HCT116 (cell line): ENCODE results near the gene TNIP1. TPM values are rescaled to one million over a fixed set of nuclear protein-coding genes. Genes with fewer than 3 reads are reported as not detected.

Experiments used
- ATAC-seq: fragments of 200-7000 bp; cut with Tn5 transposase; 2 replicates; pipeline ENCODE4 v1.9.1; 2020; ENCODE audit warnings: mild to moderate bottlenecking, moderate library complexity
- BruUV-seq: library from RNA; stranded (reverse); fragments of 400-500 nt; replicated peaks from 2 replicates; lab custom pipeline; 2021; lab: Mats Ljungman, UMichigan
- CTCF ChIA-PET: fragments of 300-600 bp; sonication (Branson Sonifier 250); formaldehyde crosslinking; loops from one replicate; lab custom pipeline; 2021; ENCODE audit warnings: antibody characterized with exemption; lab: Charles Lee
- POLR2A ChIA-PET: fragments of 300-600, 350-600 bp; sonication (Branson Sonifier 250); formaldehyde crosslinking; loops from one replicate; lab custom pipeline; 2021; ENCODE audit warnings: antibody characterized with exemption; lab: Charles Lee
- RAD21 ChIA-PET, 2 experiments: fragments of 300-600 bp; sonication (Branson Sonifier 250); formaldehyde crosslinking; loops; one replicate each; lab custom pipeline; 2023; ENCODE audit warnings: low total read pairs in 2 of 2; ENCODE audit not compliant: uncharacterized antibody in 2 of 2, unreplicated experiment in 2 of 2, low non-redundant PET in 1 of 2; lab: Charles Lee
- DNase-seq: peaks from one replicate; pipeline ENCODE4 v3.0.0-alpha.2; 2010; ENCODE audit warnings: low read depth, low spot score
- H2AFZ ChIP-seq: fragments of 200-600 bp; shearing (Covaris generic), sonication (generic); 2 replicates; pipeline ENCODE4 v1.6.1; 2017; ENCODE audit warnings: low read depth, mixed run types, mixed read lengths, antibody characterized with exemption, low read length; ENCODE audit not compliant: poor library complexity, severe bottlenecking
- H3K27ac ChIP-seq: 2 replicates; pipeline ENCODE4 v1.5.1; 2012; ENCODE audit warnings: low read depth, low read length
- H3K27me3 ChIP-seq: fragments of 200-600 bp; sonication (generic); 2 replicates; pipeline ENCODE4 v1.6.1; 2016; ENCODE audit warnings: mixed run types, low read length, mixed read lengths; ENCODE audit not compliant: insufficient read depth
- H3K36me3 ChIP-seq, 2 experiments: fragments of 200-500 bp in 1 of 2; fragments of 200-600 bp in 1 of 2; sonication (Bioruptor generic) in 1 of 2; sonication (generic) in 1 of 2; 2 replicates each; pipeline versions ENCODE4 v1.5.1 to v1.6.1; 2014 to 2016; ENCODE audit warnings: low read length in 2 of 2, inconsistent platforms in 1 of 2, mixed read lengths in 1 of 2, mixed run types in 1 of 2; ENCODE audit not compliant: insufficient read depth in 2 of 2, control insufficient read depth in 1 of 2
- H3K4me1 ChIP-seq, 2 experiments: fragments of 200-600 bp in 1 of 2; sonication (generic) in 1 of 2; 2 replicates each; pipeline versions ENCODE4 v1.5.1 to v1.6.1; 2012 to 2017; ENCODE audit warnings: low read length in 2 of 2, inconsistent platforms in 1 of 2, mild to moderate bottlenecking in 1 of 2, mixed read lengths in 1 of 2, mixed run types in 1 of 2, moderate library complexity in 1 of 2; ENCODE audit not compliant: insufficient read depth in 2 of 2, control insufficient read depth in 1 of 2
- H3K4me2 ChIP-seq: fragments of 200-600 bp; sonication (generic); 2 replicates; pipeline ENCODE4 v1.6.1; 2017; ENCODE audit warnings: mixed run types, low read length, mixed read lengths
- H3K4me3 ChIP-seq, 2 experiments: fragments of 200-600 bp in 1 of 2; sonication (generic) in 1 of 2; replicated peaks in 1 of 2; 2 replicates each; pipeline ENCODE4 v1.5.1; 2011 to 2016; ENCODE audit warnings: low read length in 2 of 2, control low read depth in 1 of 2, low read depth in 1 of 2, mild to moderate bottlenecking in 1 of 2, mixed read lengths in 1 of 2, mixed run types in 1 of 2
- H3K79me2 ChIP-seq: fragments of 200-600 bp; sonication (generic); 2 replicates; pipeline ENCODE4 v1.6.1; 2017; ENCODE audit warnings: mild to moderate bottlenecking, mixed run types, low read length, moderate library complexity, mixed read lengths; ENCODE audit not compliant: insufficient read depth
- H3K9ac ChIP-seq: fragments of 200-600 bp; sonication (generic); 2 replicates; pipeline ENCODE4 v1.6.1; 2016; ENCODE audit warnings: low read length, mixed read lengths
- H3K9me2 ChIP-seq: fragments of 200-600 bp; sonication (generic), shearing (Covaris generic); 2 replicates; pipeline ENCODE4 v1.6.1; 2017; ENCODE audit warnings: mixed run types, mild to moderate bottlenecking, moderate library complexity; ENCODE audit not compliant: insufficient read depth
- H3K9me3 ChIP-seq, 2 experiments: fragments of 200-500 bp in 1 of 2; fragments of 200-600 bp in 1 of 2; sonication (Bioruptor generic) in 1 of 2; sonication (generic) in 1 of 2; 2 replicates each; pipeline ENCODE4 v1.6.1; 2014 to 2017; ENCODE audit warnings: low read length in 2 of 2, mixed read lengths in 2 of 2, inconsistent platforms in 1 of 2, low read depth in 1 of 2, mild to moderate bottlenecking in 1 of 2, mixed run types in 1 of 2, moderate library complexity in 1 of 2; ENCODE audit not compliant: control insufficient read depth in 1 of 2, insufficient read depth in 1 of 2
- H4K20me1 ChIP-seq: fragments of 200-600 bp; sonication (generic), shearing (Covaris generic); 2 replicates; pipeline ENCODE4 v1.6.1; 2017; ENCODE audit warnings: mixed run types, mild to moderate bottlenecking, moderate library complexity; ENCODE audit not compliant: insufficient read depth
- CBX3 ChIP-seq: IDR thresholded peaks from 2 replicates; pipeline ENCODE4 v1.6.1; 2012; ENCODE audit warnings: low read depth
- CEBPB ChIP-seq: IDR thresholded peaks from 2 replicates; pipeline ENCODE4 v1.6.1; 2012; ENCODE audit warnings: low read depth
- EGR1 ChIP-seq: IDR thresholded peaks from 2 replicates; pipeline ENCODE4 v1.6.1; 2012; ENCODE audit warnings: low read depth
- EZH2 ChIP-seq: fragments of 200-600 bp; sonication (generic); IDR thresholded peaks from 2 replicates; pipeline ENCODE4 v1.6.1; 2017; ENCODE audit warnings: antibody characterized with exemption, mixed run types
- FOSL1 ChIP-seq: IDR thresholded peaks from 2 replicates; pipeline ENCODE4 v1.6.1; 2012; ENCODE audit warnings: low read depth
- JUND ChIP-seq: IDR thresholded peaks from 2 replicates; pipeline ENCODE4 v1.6.1; 2012
- POLR2A ChIP-seq: IDR thresholded peaks from 2 replicates; pipeline ENCODE4 v1.7.0; 2011; ENCODE audit warnings: borderline replicate concordance; ENCODE audit not compliant: insufficient read depth, insufficient read length; ENCODE audit errors: extremely low read depth
- POLR2AphosphoS5 ChIP-seq: IDR thresholded peaks from 2 replicates; pipeline ENCODE4 v1.6.1; 2011; ENCODE audit warnings: mild to moderate bottlenecking, low read depth, low read length, moderate library complexity
- RAD21 ChIP-seq: IDR thresholded peaks from 2 replicates; pipeline ENCODE4 v1.6.1; 2012; ENCODE audit warnings: low read depth, mild to moderate bottlenecking
- SIN3A ChIP-seq: IDR thresholded peaks from 2 replicates; pipeline ENCODE4 v1.6.1; 2012; ENCODE audit warnings: low read depth
- SP1 ChIP-seq: IDR thresholded peaks from 2 replicates; pipeline ENCODE4 v1.6.1; 2012; ENCODE audit warnings: low read depth
- SRF ChIP-seq: IDR thresholded peaks from 2 replicates; pipeline ENCODE4 v1.6.1; 2012; ENCODE audit warnings: low read depth
- ZFX ChIP-seq: fragments of 450-650 bp; IDR thresholded peaks from 2 replicates; pipeline ENCODE4 v1.6.1; 2017
- ZNF274 ChIP-seq: fragments of 200-500 bp; sonication (Bioruptor generic); IDR thresholded peaks from 2 replicates; pipeline ENCODE4 v1.6.1; 2014; ENCODE audit warnings: mild to moderate bottlenecking, low read depth, low read length, inconsistent platforms
- intact Hi-C: fragments of 100-400 bp; cut with micrococcal nuclease; formaldehyde crosslinking; loops from 2 replicates; pipeline ENCODE4 v1.10.0; 2022
- total RNA-seq: library from RNA; stranded (reverse); gene quantifications from one replicate; pipeline ENCODE4 v1.2.1, GENCODE V29; 2021; ENCODE audit not compliant: unreplicated experiment
- TF ChIP-seq, protein P1 (sequence below), 3 experiments: fragments of 200-600 bp in 1 of 3; sonication (generic) in 1 of 3; IDR thresholded peaks in 2 of 3; conservative IDR thresholded peaks in 1 of 3; 2 replicates each; pipeline ENCODE4 v1.5.1; 2012 to 2017; ENCODE audit warnings: low read depth in 2 of 3, low read length in 2 of 3, antibody characterized with exemption in 1 of 3, borderline replicate concordance in 1 of 3, control low read depth in 1 of 3, mild to moderate bottlenecking in 1 of 3, mixed read lengths in 1 of 3, mixed run types in 1 of 3, moderate library complexity in 1 of 3; ENCODE audit not compliant: insufficient read depth in 1 of 3
- TF ChIP-seq, protein P2 (sequence below): IDR thresholded peaks from 2 replicates; pipeline ENCODE4 v1.6.1; 2012
- TF ChIP-seq, protein P3 (sequence below): IDR thresholded peaks from 2 replicates; pipeline ENCODE4 v1.6.1; 2011; ENCODE audit warnings: mild to moderate bottlenecking, low read length, moderate library complexity; ENCODE audit not compliant: insufficient replicate concordance; ENCODE audit errors: extremely low read depth
- TF ChIP-seq, protein P4 (sequence below): IDR thresholded peaks from 2 replicates; pipeline ENCODE4 v1.6.1; 2012; ENCODE audit warnings: low read depth

TNIP1 gene
- total RNA-seq, 1 experiment from 2014 or later, result 46.0 TPM

DNA sequence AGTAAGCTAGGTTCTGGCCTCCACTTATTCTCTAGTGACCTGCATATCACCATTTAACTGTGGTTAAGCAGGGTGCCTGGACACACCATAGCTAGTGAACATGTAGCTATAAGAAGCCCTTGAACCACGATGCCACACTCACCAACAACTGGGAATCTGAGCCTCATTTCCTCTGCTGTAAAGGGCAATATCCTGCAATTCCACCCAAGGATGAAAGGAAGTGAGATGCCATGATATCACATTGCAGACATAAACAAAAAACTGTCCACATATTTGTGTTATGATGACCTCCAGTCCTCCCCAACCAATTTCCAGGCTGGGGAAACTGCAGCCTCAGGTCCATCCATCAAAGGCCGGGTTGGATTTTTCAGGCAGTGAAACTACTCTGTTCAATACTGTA is 10.4 kb downstream of the TNIP1 start:
- Histone ChIP-seq H3K9ac (no peak overlapping the region), H3K4me1 (peaks cover 14 to 38% of the 10 kb centered on the region in 2 experiments), H3K4me3 (no peak overlapping the region), H3K79me2 (peaks cover 27% of the 10 kb centered on the region), H3K9me3 (no peaks in the 10 kb centered on the region), H3K4me2 (no peak overlapping the region), H3K27me3 (no peaks in the 10 kb centered on the region), H3K9me2 (no peaks in the 10 kb centered on the region), H2AFZ (no peak overlapping the region), H3K27ac (no peak overlapping the region), H4K20me1 (no peaks in the 10 kb centered on the region; the same call in 1 of the 2 replicates), H3K36me3 (no peaks in the 10 kb centered on the region)
- BruUV-seq, result no TSS peak
- intact Hi-C loops, result no loop called here
- POLR2A ChIA-PET, result no interaction called here
- CTCF ChIA-PET, result interaction anchor here (1.1 kb wide), 2 partner anchors 20 to 45 kb away, joined by 3 read pairs; no protein-coding TSS in a partner anchor
- DNase-seq (no peak), ATAC-seq (no peak)
- TF ChIP-seq EZH2 (no peak), SRF (no peak), SIN3A (no peak), POLR2A (no peak), ZNF274 (no peak), RAD21 (no peak), POLR2AphosphoS5 (no peak), CEBPB (no peak), ZFX (no peak), CBX3 (no peak), SP1 (no peak), FOSL1 (no peak), JUND (no peak), EGR1 (no peak)
- TF ChIP-seq, protein P1, sequence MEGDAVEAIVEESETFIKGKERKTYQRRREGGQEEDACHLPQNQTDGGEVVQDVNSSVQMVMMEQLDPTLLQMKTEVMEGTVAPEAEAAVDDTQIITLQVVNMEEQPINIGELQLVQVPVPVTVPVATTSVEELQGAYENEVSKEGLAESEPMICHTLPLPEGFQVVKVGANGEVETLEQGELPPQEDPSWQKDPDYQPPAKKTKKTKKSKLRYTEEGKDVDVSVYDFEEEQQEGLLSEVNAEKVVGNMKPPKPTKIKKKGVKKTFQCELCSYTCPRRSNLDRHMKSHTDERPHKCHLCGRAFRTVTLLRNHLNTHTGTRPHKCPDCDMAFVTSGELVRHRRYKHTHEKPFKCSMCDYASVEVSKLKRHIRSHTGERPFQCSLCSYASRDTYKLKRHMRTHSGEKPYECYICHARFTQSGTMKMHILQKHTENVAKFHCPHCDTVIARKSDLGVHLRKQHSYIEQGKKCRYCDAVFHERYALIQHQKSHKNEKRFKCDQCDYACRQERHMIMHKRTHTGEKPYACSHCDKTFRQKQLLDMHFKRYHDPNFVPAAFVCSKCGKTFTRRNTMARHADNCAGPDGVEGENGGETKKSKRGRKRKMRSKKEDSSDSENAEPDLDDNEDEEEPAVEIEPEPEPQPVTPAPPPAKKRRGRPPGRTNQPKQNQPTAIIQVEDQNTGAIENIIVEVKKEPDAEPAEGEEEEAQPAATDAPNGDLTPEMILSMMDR (IDR thresholded peaks at IDR 0.05 in 2 of 3, conservative IDR thresholded peaks at IDR 0.05 in 1 of 3; ENCODE audit: borderline replicate concordance in 1 of 3, insufficient read depth in 1 of 3, low read depth in 2 of 3, low read length in 2 of 3), result no peak
- TF ChIP-seq, protein P2, sequence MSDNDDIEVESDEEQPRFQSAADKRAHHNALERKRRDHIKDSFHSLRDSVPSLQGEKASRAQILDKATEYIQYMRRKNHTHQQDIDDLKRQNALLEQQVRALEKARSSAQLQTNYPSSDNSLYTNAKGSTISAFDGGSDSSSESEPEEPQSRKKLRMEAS, result no peak
- TF ChIP-seq, protein P3, sequence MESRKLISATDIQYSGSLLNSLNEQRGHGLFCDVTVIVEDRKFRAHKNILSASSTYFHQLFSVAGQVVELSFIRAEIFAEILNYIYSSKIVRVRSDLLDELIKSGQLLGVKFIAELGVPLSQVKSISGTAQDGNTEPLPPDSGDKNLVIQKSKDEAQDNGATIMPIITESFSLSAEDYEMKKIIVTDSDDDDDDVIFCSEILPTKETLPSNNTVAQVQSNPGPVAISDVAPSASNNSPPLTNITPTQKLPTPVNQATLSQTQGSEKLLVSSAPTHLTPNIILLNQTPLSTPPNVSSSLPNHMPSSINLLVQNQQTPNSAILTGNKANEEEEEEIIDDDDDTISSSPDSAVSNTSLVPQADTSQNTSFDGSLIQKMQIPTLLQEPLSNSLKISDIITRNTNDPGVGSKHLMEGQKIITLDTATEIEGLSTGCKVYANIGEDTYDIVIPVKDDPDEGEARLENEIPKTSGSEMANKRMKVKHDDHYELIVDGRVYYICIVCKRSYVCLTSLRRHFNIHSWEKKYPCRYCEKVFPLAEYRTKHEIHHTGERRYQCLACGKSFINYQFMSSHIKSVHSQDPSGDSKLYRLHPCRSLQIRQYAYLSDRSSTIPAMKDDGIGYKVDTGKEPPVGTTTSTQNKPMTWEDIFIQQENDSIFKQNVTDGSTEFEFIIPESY, result no peak
- TF ChIP-seq, protein P4, sequence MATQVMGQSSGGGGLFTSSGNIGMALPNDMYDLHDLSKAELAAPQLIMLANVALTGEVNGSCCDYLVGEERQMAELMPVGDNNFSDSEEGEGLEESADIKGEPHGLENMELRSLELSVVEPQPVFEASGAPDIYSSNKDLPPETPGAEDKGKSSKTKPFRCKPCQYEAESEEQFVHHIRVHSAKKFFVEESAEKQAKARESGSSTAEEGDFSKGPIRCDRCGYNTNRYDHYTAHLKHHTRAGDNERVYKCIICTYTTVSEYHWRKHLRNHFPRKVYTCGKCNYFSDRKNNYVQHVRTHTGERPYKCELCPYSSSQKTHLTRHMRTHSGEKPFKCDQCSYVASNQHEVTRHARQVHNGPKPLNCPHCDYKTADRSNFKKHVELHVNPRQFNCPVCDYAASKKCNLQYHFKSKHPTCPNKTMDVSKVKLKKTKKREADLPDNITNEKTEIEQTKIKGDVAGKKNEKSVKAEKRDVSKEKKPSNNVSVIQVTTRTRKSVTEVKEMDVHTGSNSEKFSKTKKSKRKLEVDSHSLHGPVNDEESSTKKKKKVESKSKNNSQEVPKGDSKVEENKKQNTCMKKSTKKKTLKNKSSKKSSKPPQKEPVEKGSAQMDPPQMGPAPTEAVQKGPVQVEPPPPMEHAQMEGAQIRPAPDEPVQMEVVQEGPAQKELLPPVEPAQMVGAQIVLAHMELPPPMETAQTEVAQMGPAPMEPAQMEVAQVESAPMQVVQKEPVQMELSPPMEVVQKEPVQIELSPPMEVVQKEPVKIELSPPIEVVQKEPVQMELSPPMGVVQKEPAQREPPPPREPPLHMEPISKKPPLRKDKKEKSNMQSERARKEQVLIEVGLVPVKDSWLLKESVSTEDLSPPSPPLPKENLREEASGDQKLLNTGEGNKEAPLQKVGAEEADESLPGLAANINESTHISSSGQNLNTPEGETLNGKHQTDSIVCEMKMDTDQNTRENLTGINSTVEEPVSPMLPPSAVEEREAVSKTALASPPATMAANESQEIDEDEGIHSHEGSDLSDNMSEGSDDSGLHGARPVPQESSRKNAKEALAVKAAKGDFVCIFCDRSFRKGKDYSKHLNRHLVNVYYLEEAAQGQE, result no peak
- RAD21 ChIA-PET, result no interaction called here
